ENCODE data around the gene KCTD18. TPM values are rescaled to one million over a fixed set of nuclear protein-coding genes. Genes with fewer than 3 reads are reported as not detected.

The KCTD18 gene
- total and polyA plus RNA-seq, 2 of the 8 experiments (the other 6 are each of a cell fraction or from before 2014, with no cell fraction given): 1.6 to 3.1 TPM

DNA sequence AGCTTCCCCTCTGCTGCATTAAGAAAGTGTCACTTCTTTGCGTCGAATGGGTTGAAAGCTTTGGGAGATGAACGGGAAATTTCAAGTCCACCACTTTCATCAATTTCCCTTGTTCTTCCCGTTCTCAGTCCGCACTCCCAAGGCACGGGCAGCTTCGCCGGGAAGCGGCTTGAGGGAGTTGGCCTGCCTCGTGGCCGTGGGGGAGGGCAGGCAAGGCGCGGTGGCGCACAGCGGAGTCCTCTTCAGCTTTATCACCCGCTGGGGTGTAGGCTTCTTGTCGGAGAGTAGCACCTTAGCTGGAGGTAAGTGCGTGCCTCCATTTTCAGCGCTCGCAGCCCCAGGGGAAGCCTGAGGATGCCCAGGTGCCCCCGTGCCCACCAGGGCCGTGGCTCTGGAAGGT, 19.9 kb downstream of the KCTD18 start (continued):
- no peak for TF ChIP-seq TEAD4 (IDR thresholded peaks at IDR 0.05; ENCODE audit: low read depth, low read length)
